HCT116 (cell line): Measurements from ENCODE around the gene ERC2. TPM values are rescaled to one million over a fixed set of nuclear protein-coding genes. Genes with fewer than 3 reads are reported as not detected.

Experiments used
- ATAC-seq: fragments of 200-7000 bp; cut with Tn5 transposase; 2 replicates; pipeline ENCODE4 v1.9.1; 2020; ENCODE audit warnings: mild to moderate bottlenecking, moderate library complexity
- BruUV-seq: library from RNA; stranded (reverse); fragments of 400-500 nt; replicated peaks from 2 replicates; lab custom pipeline; 2021; lab: Mats Ljungman, UMichigan
- CTCF ChIA-PET: fragments of 300-600 bp; sonication (Branson Sonifier 250); formaldehyde crosslinking; loops from one replicate; lab custom pipeline; 2021; ENCODE audit warnings: antibody characterized with exemption; lab: Charles Lee
- POLR2A ChIA-PET: fragments of 300-600, 350-600 bp; sonication (Branson Sonifier 250); formaldehyde crosslinking; loops from one replicate; lab custom pipeline; 2021; ENCODE audit warnings: antibody characterized with exemption; lab: Charles Lee
- RAD21 ChIA-PET, 2 experiments: fragments of 300-600 bp; sonication (Branson Sonifier 250); formaldehyde crosslinking; loops; one replicate each; lab custom pipeline; 2023; ENCODE audit warnings: low total read pairs in 2 of 2; ENCODE audit not compliant: uncharacterized antibody in 2 of 2, unreplicated experiment in 2 of 2, low non-redundant PET in 1 of 2; lab: Charles Lee
- DNase-seq: peaks from one replicate; pipeline ENCODE4 v3.0.0-alpha.2; 2010; ENCODE audit warnings: low read depth, low spot score
- H2AFZ ChIP-seq: fragments of 200-600 bp; shearing (Covaris generic), sonication (generic); 2 replicates; pipeline ENCODE4 v1.6.1; 2017; ENCODE audit warnings: low read depth, mixed run types, mixed read lengths, antibody characterized with exemption, low read length; ENCODE audit not compliant: poor library complexity, severe bottlenecking
- H3K27ac ChIP-seq: 2 replicates; pipeline ENCODE4 v1.5.1; 2012; ENCODE audit warnings: low read depth, low read length
- H3K27me3 ChIP-seq: fragments of 200-600 bp; sonication (generic); 2 replicates; pipeline ENCODE4 v1.6.1; 2016; ENCODE audit warnings: mixed run types, low read length, mixed read lengths; ENCODE audit not compliant: insufficient read depth
- H3K36me3 ChIP-seq, 2 experiments: fragments of 200-500 bp in 1 of 2; fragments of 200-600 bp in 1 of 2; sonication (Bioruptor generic) in 1 of 2; sonication (generic) in 1 of 2; 2 replicates each; pipeline versions ENCODE4 v1.5.1 to v1.6.1; 2014 to 2016; ENCODE audit warnings: low read length in 2 of 2, inconsistent platforms in 1 of 2, mixed read lengths in 1 of 2, mixed run types in 1 of 2; ENCODE audit not compliant: insufficient read depth in 2 of 2, control insufficient read depth in 1 of 2
- H3K4me1 ChIP-seq, 2 experiments: fragments of 200-600 bp in 1 of 2; sonication (generic) in 1 of 2; 2 replicates each; pipeline versions ENCODE4 v1.5.1 to v1.6.1; 2012 to 2017; ENCODE audit warnings: low read length in 2 of 2, inconsistent platforms in 1 of 2, mild to moderate bottlenecking in 1 of 2, mixed read lengths in 1 of 2, mixed run types in 1 of 2, moderate library complexity in 1 of 2; ENCODE audit not compliant: insufficient read depth in 2 of 2, control insufficient read depth in 1 of 2
- H3K4me2 ChIP-seq: fragments of 200-600 bp; sonication (generic); 2 replicates; pipeline ENCODE4 v1.6.1; 2017; ENCODE audit warnings: mixed run types, low read length, mixed read lengths
- H3K4me3 ChIP-seq, 2 experiments: fragments of 200-600 bp in 1 of 2; sonication (generic) in 1 of 2; replicated peaks in 1 of 2; 2 replicates each; pipeline ENCODE4 v1.5.1; 2011 to 2016; ENCODE audit warnings: low read length in 2 of 2, control low read depth in 1 of 2, low read depth in 1 of 2, mild to moderate bottlenecking in 1 of 2, mixed read lengths in 1 of 2, mixed run types in 1 of 2
- H3K79me2 ChIP-seq: fragments of 200-600 bp; sonication (generic); 2 replicates; pipeline ENCODE4 v1.6.1; 2017; ENCODE audit warnings: mild to moderate bottlenecking, mixed run types, low read length, moderate library complexity, mixed read lengths; ENCODE audit not compliant: insufficient read depth
- H3K9ac ChIP-seq: fragments of 200-600 bp; sonication (generic); 2 replicates; pipeline ENCODE4 v1.6.1; 2016; ENCODE audit warnings: low read length, mixed read lengths
- H3K9me2 ChIP-seq: fragments of 200-600 bp; sonication (generic), shearing (Covaris generic); 2 replicates; pipeline ENCODE4 v1.6.1; 2017; ENCODE audit warnings: mixed run types, mild to moderate bottlenecking, moderate library complexity; ENCODE audit not compliant: insufficient read depth
- H3K9me3 ChIP-seq, 2 experiments: fragments of 200-500 bp in 1 of 2; fragments of 200-600 bp in 1 of 2; sonication (Bioruptor generic) in 1 of 2; sonication (generic) in 1 of 2; 2 replicates each; pipeline ENCODE4 v1.6.1; 2014 to 2017; ENCODE audit warnings: low read length in 2 of 2, mixed read lengths in 2 of 2, inconsistent platforms in 1 of 2, low read depth in 1 of 2, mild to moderate bottlenecking in 1 of 2, mixed run types in 1 of 2, moderate library complexity in 1 of 2; ENCODE audit not compliant: control insufficient read depth in 1 of 2, insufficient read depth in 1 of 2
- H4K20me1 ChIP-seq: fragments of 200-600 bp; sonication (generic), shearing (Covaris generic); 2 replicates; pipeline ENCODE4 v1.6.1; 2017; ENCODE audit warnings: mixed run types, mild to moderate bottlenecking, moderate library complexity; ENCODE audit not compliant: insufficient read depth
- CBX3 ChIP-seq: IDR thresholded peaks from 2 replicates; pipeline ENCODE4 v1.6.1; 2012; ENCODE audit warnings: low read depth
- CTCF ChIP-seq, 3 experiments: fragments of 200-600 bp in 1 of 3; sonication (generic) in 1 of 3; IDR thresholded peaks in 2 of 3; conservative IDR thresholded peaks in 1 of 3; 2 replicates each; pipeline ENCODE4 v1.5.1; 2012 to 2017; ENCODE audit warnings: low read depth in 2 of 3, low read length in 2 of 3, antibody characterized with exemption in 1 of 3, borderline replicate concordance in 1 of 3, control low read depth in 1 of 3, mild to moderate bottlenecking in 1 of 3, mixed read lengths in 1 of 3, mixed run types in 1 of 3, moderate library complexity in 1 of 3; ENCODE audit not compliant: insufficient read depth in 1 of 3
- EGR1 ChIP-seq: IDR thresholded peaks from 2 replicates; pipeline ENCODE4 v1.6.1; 2012; ENCODE audit warnings: low read depth
- ELF1 ChIP-seq: IDR thresholded peaks from 2 replicates; pipeline ENCODE4 v1.6.1; 2012; ENCODE audit warnings: low read depth, borderline replicate concordance
- FOSL1 ChIP-seq: IDR thresholded peaks from 2 replicates; pipeline ENCODE4 v1.6.1; 2012; ENCODE audit warnings: low read depth
- JUND ChIP-seq: IDR thresholded peaks from 2 replicates; pipeline ENCODE4 v1.6.1; 2012
- POLR2A ChIP-seq: IDR thresholded peaks from 2 replicates; pipeline ENCODE4 v1.7.0; 2011; ENCODE audit warnings: borderline replicate concordance; ENCODE audit not compliant: insufficient read depth, insufficient read length; ENCODE audit errors: extremely low read depth
- POLR2AphosphoS5 ChIP-seq: IDR thresholded peaks from 2 replicates; pipeline ENCODE4 v1.6.1; 2011; ENCODE audit warnings: mild to moderate bottlenecking, low read depth, low read length, moderate library complexity
- SIN3A ChIP-seq: IDR thresholded peaks from 2 replicates; pipeline ENCODE4 v1.6.1; 2012; ENCODE audit warnings: low read depth
- SRF ChIP-seq: IDR thresholded peaks from 2 replicates; pipeline ENCODE4 v1.6.1; 2012; ENCODE audit warnings: low read depth
- YY1 ChIP-seq: IDR thresholded peaks from 2 replicates; pipeline ENCODE4 v1.6.1; 2011; ENCODE audit warnings: low read length, low read depth, moderate library complexity, mild to moderate bottlenecking; ENCODE audit not compliant: insufficient replicate concordance; ENCODE audit errors: extremely low read depth
- ZFX ChIP-seq: fragments of 450-650 bp; IDR thresholded peaks from 2 replicates; pipeline ENCODE4 v1.6.1; 2017
- ZNF274 ChIP-seq: fragments of 200-500 bp; sonication (Bioruptor generic); IDR thresholded peaks from 2 replicates; pipeline ENCODE4 v1.6.1; 2014; ENCODE audit warnings: mild to moderate bottlenecking, low read depth, low read length, inconsistent platforms
- intact Hi-C: fragments of 100-400 bp; cut with micrococcal nuclease; formaldehyde crosslinking; loops from 2 replicates; pipeline ENCODE4 v1.10.0; 2022
- total RNA-seq: library from RNA; stranded (reverse); gene quantifications from one replicate; pipeline ENCODE4 v1.2.1, GENCODE V29; 2021; ENCODE audit not compliant: unreplicated experiment

Gene ERC2
- total RNA-seq, 1 experiment from 2014 or later, result not detected

- Histone ChIP-seq H3K4me3 (no peak overlapping the region), H3K9ac (no peak overlapping the region), H3K27ac (no peak overlapping the region), H3K27me3 (no peaks in the 10 kb centered on the region), H3K4me2 (no peak overlapping the region)
- intact Hi-C loops, result no loop called here
- TF ChIP-seq ZNF274 (no peak), ELF1 (no peak), JUND (no peak), POLR2A (no peak), POLR2AphosphoS5 (no peak)
- TF ChIP-seq, all 23 proteins: peak for 0
- Histone ChIP-seq H3K36me3 (no peaks in the 10 kb centered on the region), H3K9me3 (peaks cover 0 to 7% of the 10 kb centered on the region in 2 experiments; a peak in 2 of 4 replicates), H3K4me1 (no peaks in the 10 kb centered on the region), H3K79me2 (no peaks in the 10 kb centered on the region), H2AFZ (no peak overlapping the region), H3K9me2 (no peaks in the 10 kb centered on the region), H4K20me1 (no peaks in the 10 kb centered on the region)
- DNase-seq (no peak), ATAC-seq (no peak)
- CTCF ChIA-PET, result no interaction called here
- BruUV-seq, result no TSS peak
- RAD21 ChIA-PET, result no interaction called here
- POLR2A ChIA-PET, result no interaction called here
Measured at GRCh38 chr3:55611121-55611520, 857.1 kb downstream of the ERC2 start.

- DNase-seq (no peak), ATAC-seq (no peak)
- Histone ChIP-seq H3K79me2 (no peaks in the 10 kb centered on the region), H4K20me1 (no peaks in the 10 kb centered on the region), H3K9me3 (peaks cover 0 to 10% of the 10 kb centered on the region in 2 experiments; a peak in 2 of 4 replicates), H3K4me1 (no peaks in the 10 kb centered on the region), H2AFZ (no peak overlapping the region), H3K9ac (no peak overlapping the region), H3K9me2 (no peaks in the 10 kb centered on the region), H3K36me3 (no peaks in the 10 kb centered on the region), H3K27ac (no peak overlapping the region), H3K4me3 (no peak overlapping the region), H3K27me3 (no peaks in the 10 kb centered on the region), H3K4me2 (no peak overlapping the region)
- POLR2A ChIA-PET, result no interaction called here
- CTCF ChIA-PET, result no interaction called here
- no TSS peak for BruUV-seq
- RAD21 ChIA-PET, result no interaction called here
- TF ChIP-seq ELF1 (no peak), YY1 (no peak), ZFX (no peak), CBX3 (no peak), EGR1 (no peak), FOSL1 (no peak), SRF (no peak), SIN3A (no peak), CTCF (IDR thresholded peaks at IDR 0.05 in 2 of 3, conservative IDR thresholded peaks at IDR 0.05 in 1 of 3; ENCODE audit: borderline replicate concordance in 1 of 3, insufficient read depth in 1 of 3, low read depth in 2 of 3, low read length in 2 of 3) (0 out of 6 replicates have a peak, but pooled peaks of 1 of the 3 experiments have one; percentile 16)
- intact Hi-C loops, result no loop called here
Measured at GRCh38 chr3:55609230-55609827, 858.9 kb downstream of the ERC2 start.
